TTC549 (cell line): ENCODE data around the gene N4BP3.
"Not testable (repeated sequence)": the region's sequence is repeated elsewhere in the genome, so short reads cannot be mapped to it uniquely, and the experiment has no call there.

Experiments used
- FAIRE-seq: peaks from 2 replicates; lab custom pipeline; 2012; peaks lifted over from hg19 to GRCh38; lab: Jason Lieb, UNC

N4BP3 gene

GRCh38 chr5:178123094-178123965 lies 10.0 kb downstream of the N4BP3 start:
- no peak for FAIRE-seq

GRCh38 chr5:178123966-178124925 lies 10.9 kb downstream of the N4BP3 start:
- no peak for FAIRE-seq

- no peak for FAIRE-seq
Observed at GRCh38 chr5:178125253-178125906, 12.0 kb downstream of the N4BP3 start.

- FAIRE-seq: no peak
Observed at GRCh38 chr5:178126556-178126955, 13.2 kb downstream of the N4BP3 start.

GRCh38 chr5:178127300-178128009 lies 14.1 kb downstream of the N4BP3 start:
- not testable (repeated sequence) for FAIRE-seq

GRCh38 chr5:178129296-178129695 lies 16.0 kb downstream of the N4BP3 start:
- no peak for FAIRE-seq

GRCh38 chr5:178130234-178130575 lies 16.9 kb downstream of the N4BP3 start:
- not testable (repeated sequence) for FAIRE-seq

- no peak for FAIRE-seq
Observed at GRCh38 chr5:178130576-178131445, 17.5 kb downstream of the N4BP3 start, which contains the start of gene RMND5B. RMND5B (plus strand) TSS chr5:178131014; CDS start chr5:178138120, 7,106 bp downstream.

GRCh38 chr5:178131446-178131996 lies 18.2 kb downstream of the N4BP3 start:
- FAIRE-seq: no peak

- FAIRE-seq: no peak
Observed at GRCh38 chr5:178136990-178137389, 23.7 kb downstream of the N4BP3 start.

GRCh38 chr5:178137991-178138390 lies 24.7 kb downstream of the N4BP3 start:
- no peak for FAIRE-seq

GRCh38 chr5:178141550-178141949 lies 28.2 kb downstream of the N4BP3 start:
- FAIRE-seq: no peak

GRCh38 chr5:178142642-178143041 lies 29.3 kb downstream of the N4BP3 start:
- FAIRE-seq: no peak

- FAIRE-seq: no peak
Observed at GRCh38 chr5:178143246-178143645, 29.9 kb downstream of the N4BP3 start.

GRCh38 chr5:178143901-178144300 lies 30.6 kb downstream of the N4BP3 start:
- FAIRE-seq: no peak

GRCh38 chr5:178145965-178146820 lies 32.9 kb downstream of the N4BP3 start:
- FAIRE-seq: no peak

GRCh38 chr5:178147406-178147805 lies 34.1 kb downstream of the N4BP3 start:
- no peak for FAIRE-seq

- FAIRE-seq: no peak
Observed at GRCh38 chr5:178149199-178149932, 36.0 kb downstream of the N4BP3 start.
